VCaP (cell line): ENCODE measurements around the gene C20orf204.

ENCODE experiments used
- H3K27ac ChIP-seq: fragments of 450-650 bp; 2 replicates; pipeline ENCODE4 v1.5.1; 2017
- CTCF ChIP-seq: fragments of 450-650 bp; conservative IDR thresholded peaks from 2 replicates; pipeline ENCODE4 v1.5.1; 2017; ENCODE audit warnings: mild to moderate bottlenecking, moderate library complexity

C20orf204 gene

GRCh38 chr20:64041040-64041780, 5.2 kb downstream of the C20orf204 start:
- no peak for TF ChIP-seq CTCF
- H3K27ac ChIP-seq = no peak overlapping the region

- H3K27ac ChIP-seq = peak overlapping the region; percentile 71; the same call in 1 of the 2 replicates
- no peak for TF ChIP-seq CTCF
Observed at GRCh38 chr20:64041781-64042053, 5.7 kb downstream of the C20orf204 start.

GRCh38 chr20:64042054-64042781, 6.2 kb downstream of the C20orf204 start:
- no peak for TF ChIP-seq CTCF
- peak overlapping the region; percentile 71; the same call in 1 of the 2 replicates for H3K27ac ChIP-seq

- H3K27ac ChIP-seq = no peak overlapping the region
- TF ChIP-seq CTCF = no peak
Observed at GRCh38 chr20:64043768-64044167, 7.8 kb downstream of the C20orf204 start.

GRCh38 chr20:64044484-64045247, 8.7 kb downstream of the C20orf204 start:
- no peak for TF ChIP-seq CTCF
- H3K27ac ChIP-seq = no peak overlapping the region

GRCh38 chr20:64045346-64046011, 9.5 kb downstream of the C20orf204 start:
- TF ChIP-seq CTCF = no peak
- H3K27ac ChIP-seq = no peak overlapping the region

- TF ChIP-seq CTCF = no peak
- H3K27ac ChIP-seq = no peak overlapping the region
Observed at GRCh38 chr20:64047046-64047389, 11.0 kb downstream of the C20orf204 start.
